GM12892 (cell line): ENCODE data around the gene SYNGR2.
A peak's percentile ranks its signal among the peaks of the same experiment; 100 is the strongest.

Source experiments
- POLR2A ChIP-seq: IDR thresholded peaks from 2 replicates; pipeline ENCODE4 v1.6.1; 2011; ENCODE audit warnings: low read depth, low read length, control low read depth
- POLR2AphosphoS5 ChIP-seq: IDR thresholded peaks from 2 replicates; pipeline ENCODE4 v1.6.1; 2011; ENCODE audit warnings: low read depth, low read length, control low read depth
- TAF1 ChIP-seq: IDR thresholded peaks from 2 replicates; pipeline ENCODE4 v1.6.1; 2011; ENCODE audit warnings: low read depth, mild to moderate bottlenecking, control low read depth, low read length, borderline replicate concordance

GRCh38 chr17:78154903-78155811 lies 13.2 kb upstream of the SYNGR2 start:
- TF ChIP-seq POLR2AphosphoS5 (peak; percentile 81), POLR2A (peak; percentile 73), TAF1 (peak; percentile 51; the same call in 1 of the 2 replicates)
